Measurements from ENCODE around the gene BCORL1.

BCORL1 gene

GRCh38 chrX:130085551-130086446, 103.4 kb downstream of the BCORL1 start:
- no peak for TF ChIP-seq CTCF (IDR thresholded peaks at IDR 0.05; ENCODE audit: insufficient read depth, low read depth, low read length, missing control alignments)
- DNase-seq (ENCODE audit: low read depth): peak; percentile 84
- peak overlapping the region; percentile 64 for H3K4me3 ChIP-seq (ENCODE audit: low read depth, low read length)

- peak; percentile 90 for DNase-seq (ENCODE audit: low read depth)
- peak overlapping the region; percentile 64 for H3K4me3 ChIP-seq (ENCODE audit: low read depth, low read length)
- TF ChIP-seq CTCF (IDR thresholded peaks at IDR 0.05; ENCODE audit: insufficient read depth, low read depth, low read length, missing control alignments): no peak
These were observed 104.2 kb downstream of the BCORL1 start for GRCh38 chrX:130086447-130087206.

GRCh38 chrX:130090364-130090763, 107.9 kb downstream of the BCORL1 start:
- no peak for TF ChIP-seq CTCF (IDR thresholded peaks at IDR 0.05; ENCODE audit: insufficient read depth, low read depth, low read length, missing control alignments)
- no peak for DNase-seq (ENCODE audit: low read depth)
- H3K4me3 ChIP-seq (ENCODE audit: low read depth, low read length): no peak overlapping the region

- H3K4me3 ChIP-seq (ENCODE audit: low read depth, low read length): peak overlapping the region; percentile 58
- TF ChIP-seq CTCF (IDR thresholded peaks at IDR 0.05; ENCODE audit: insufficient read depth, low read depth, low read length, missing control alignments): no peak
- peak; percentile 94 for DNase-seq (ENCODE audit: low read depth)
These were observed 109.6 kb downstream of the BCORL1 start for GRCh38 chrX:130091980-130092522.

GRCh38 chrX:130093271-130093670, 110.8 kb downstream of the BCORL1 start:
- no peak for TF ChIP-seq CTCF (IDR thresholded peaks at IDR 0.05; ENCODE audit: insufficient read depth, low read depth, low read length, missing control alignments)
- no peak for DNase-seq (ENCODE audit: low read depth)
- no peak overlapping the region for H3K4me3 ChIP-seq (ENCODE audit: low read depth, low read length)

GRCh38 chrX:130094696-130095095, 112.3 kb downstream of the BCORL1 start:
- no peak overlapping the region for H3K4me3 ChIP-seq (ENCODE audit: low read depth, low read length)
- no peak for TF ChIP-seq CTCF (IDR thresholded peaks at IDR 0.05; ENCODE audit: insufficient read depth, low read depth, low read length, missing control alignments)
- no peak for DNase-seq (ENCODE audit: low read depth)

Data from GM12865 (cell line).